ENCODE measurements around the gene C10orf90.

The C10orf90 gene

GRCh38 chr10:126634347-126634746 is 36.1 kb downstream of the C10orf90 start:
- DNase-seq = no peak

- DNase-seq = no peak
These were observed 37.8 kb downstream of the C10orf90 start for GRCh38 chr10:126632705-126633104.

DNA sequence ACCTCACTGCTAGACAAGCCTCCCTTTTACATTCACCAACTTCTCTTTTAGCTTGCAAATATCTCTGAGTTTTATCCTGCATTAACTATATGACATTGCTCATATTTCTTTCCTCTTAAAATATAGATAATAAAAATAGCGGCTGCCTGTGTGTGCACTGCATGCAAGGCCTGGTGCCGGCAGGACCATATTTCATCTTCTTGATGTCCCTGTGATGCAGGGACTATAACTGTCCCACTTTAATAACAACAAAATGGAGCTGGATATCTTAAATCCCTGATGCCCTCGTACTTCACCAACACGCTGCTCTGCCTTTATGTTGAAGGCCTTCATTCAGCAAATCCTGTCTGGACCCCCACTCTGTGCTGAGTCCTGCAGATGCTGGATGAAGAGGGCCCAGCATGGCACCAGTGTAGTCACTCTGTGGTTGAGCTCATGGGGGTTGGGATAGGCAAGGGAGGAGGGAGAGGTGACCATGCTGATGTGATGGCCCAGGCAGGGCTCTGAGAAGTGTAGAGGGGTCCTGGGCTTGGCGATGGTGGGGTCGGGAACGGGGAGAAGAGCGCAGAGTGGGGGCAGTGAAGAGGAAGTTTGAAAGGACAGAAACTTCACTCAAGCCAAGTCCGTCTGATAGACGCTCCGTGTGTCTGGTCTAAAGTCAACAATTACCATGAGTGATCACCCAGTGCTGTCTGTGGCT is 40.4 kb downstream of the C10orf90 start:
- DNase-seq = no peak

- no peak for DNase-seq
These were observed 41.7 kb downstream of the C10orf90 start for GRCh38 chr10:126628746-126629145.

DNA sequence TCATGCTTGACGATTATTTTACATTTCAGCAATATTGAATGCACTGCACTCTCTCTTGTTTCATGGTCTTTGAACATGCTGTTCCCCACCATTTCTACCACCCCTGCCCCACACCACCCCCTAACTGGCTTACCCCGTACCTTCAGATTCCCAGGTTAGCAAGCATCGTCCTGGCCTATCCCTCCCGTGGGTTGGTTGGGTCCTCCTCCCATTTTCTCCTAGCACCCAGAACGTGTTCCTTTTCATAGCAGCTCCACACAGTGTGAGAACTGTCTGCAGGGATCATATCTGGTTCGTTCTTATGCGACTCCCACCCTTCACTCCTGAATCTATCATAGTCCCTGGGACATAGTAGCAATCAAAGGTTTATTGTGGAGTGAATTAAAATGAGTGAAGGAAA is 48.6 kb downstream of the C10orf90 start:
- no peak for DNase-seq

DNA sequence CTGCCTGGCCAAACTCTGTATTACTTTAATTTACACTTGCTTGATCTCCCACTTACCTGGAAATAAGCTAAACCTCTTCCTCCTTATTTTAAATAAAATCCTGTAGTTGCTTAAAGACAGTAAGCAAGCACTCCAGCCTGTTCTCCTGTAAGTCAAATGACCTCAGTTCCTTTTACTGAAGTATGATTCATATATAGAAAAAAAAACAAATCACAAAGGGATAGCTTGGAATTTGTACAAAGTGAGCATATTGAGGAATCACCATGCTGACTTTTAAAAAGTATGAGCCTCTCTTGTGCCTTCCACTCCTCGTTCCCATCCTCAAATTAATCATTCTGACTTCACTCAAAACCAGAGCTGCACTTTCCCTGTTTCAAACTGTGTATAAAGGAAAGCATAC is 52.0 kb downstream of the C10orf90 start:
- DNase-seq = no peak

DNA sequence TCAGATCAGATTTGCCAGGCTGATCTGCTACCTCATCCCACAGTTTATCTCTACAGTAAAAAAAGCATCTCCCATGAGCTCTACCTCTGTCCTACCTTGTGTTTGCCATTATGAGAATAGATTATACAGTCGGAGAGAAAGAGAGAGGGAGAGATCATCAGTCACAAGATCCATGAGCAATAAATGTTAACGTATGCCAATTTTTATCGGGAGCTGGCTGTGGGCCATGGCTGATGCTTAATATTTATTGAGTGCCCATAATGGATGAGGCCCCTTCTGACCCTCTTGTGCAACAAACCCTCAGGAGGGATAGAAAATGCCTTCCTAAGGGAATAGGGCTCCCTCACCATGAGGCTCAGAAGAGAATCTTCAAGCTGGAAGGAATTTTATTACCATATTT is 52.8 kb downstream of the C10orf90 start:
- DNase-seq = no peak

DNA sequence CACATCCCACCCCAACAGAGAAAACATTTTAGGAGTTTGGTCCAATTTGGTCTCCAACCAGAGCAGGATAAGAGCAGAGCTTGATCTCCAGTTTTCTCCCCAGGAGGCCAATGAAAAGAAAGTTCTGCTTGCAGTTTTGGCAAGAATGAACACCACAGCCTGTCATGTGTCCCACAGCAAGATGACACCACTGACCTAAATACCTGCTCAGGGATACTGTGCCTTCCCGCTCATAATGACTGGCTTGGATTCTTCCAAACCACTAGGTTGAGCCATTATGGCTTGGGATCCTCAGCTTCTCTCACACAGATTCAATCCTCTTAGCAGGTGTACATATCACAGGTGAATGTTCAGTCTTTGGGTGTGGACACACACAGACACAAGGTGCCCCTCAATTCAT is 53.3 kb downstream of the C10orf90 start:
- no peak for DNase-seq

- DNase-seq = no peak
These were observed 53.8 kb downstream of the C10orf90 start for GRCh38 chr10:126616737-126617136.

DNA sequence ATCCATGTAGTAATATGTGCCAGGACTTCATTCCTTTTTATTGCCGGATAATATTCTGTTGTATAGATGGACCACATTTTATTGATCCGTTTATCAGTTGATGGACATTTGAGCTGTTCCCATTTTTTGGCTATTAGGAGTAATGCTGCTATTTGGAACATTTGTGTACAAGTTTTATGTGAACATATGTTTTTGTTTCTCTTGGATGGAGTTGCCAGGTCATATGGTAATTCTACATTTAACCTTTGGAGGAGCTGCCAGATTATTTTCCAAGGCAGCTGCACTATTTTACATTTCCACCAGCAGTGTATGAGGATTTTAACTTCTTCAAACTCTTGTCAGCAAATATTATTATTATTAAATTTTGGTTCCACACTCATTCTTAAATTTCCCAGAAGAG is 59.2 kb downstream of the C10orf90 start:
- no peak for DNase-seq

DNA sequence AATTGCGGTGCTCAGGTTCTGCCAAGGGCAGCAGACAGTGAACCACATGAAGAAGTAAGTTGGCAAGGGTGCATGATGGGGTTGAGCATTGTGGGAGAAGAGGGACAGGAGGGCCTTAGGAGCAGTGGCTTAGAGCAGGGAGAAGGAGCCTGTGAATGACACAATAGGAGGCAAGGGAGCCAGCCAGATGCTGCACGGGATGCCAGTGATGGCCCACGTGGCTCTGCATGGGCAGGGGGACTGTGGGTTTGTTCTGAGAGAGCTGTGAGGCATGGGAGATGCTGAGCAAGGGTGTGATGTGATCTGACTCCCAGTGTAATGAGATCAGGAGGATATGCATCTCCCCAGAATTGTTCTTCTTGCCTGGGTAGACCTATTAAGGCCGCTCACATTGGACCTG is 60.9 kb downstream of the C10orf90 start:
- no peak for DNase-seq

GRCh38 chr10:126599949-126600682 is 70.4 kb downstream of the C10orf90 start:
- no peak for DNase-seq

- no peak for DNase-seq
These were observed 72.5 kb downstream of the C10orf90 start for GRCh38 chr10:126598009-126598408.

GRCh38 chr10:126597211-126597610 is 73.3 kb downstream of the C10orf90 start:
- DNase-seq = peak; percentile 4

DNA sequence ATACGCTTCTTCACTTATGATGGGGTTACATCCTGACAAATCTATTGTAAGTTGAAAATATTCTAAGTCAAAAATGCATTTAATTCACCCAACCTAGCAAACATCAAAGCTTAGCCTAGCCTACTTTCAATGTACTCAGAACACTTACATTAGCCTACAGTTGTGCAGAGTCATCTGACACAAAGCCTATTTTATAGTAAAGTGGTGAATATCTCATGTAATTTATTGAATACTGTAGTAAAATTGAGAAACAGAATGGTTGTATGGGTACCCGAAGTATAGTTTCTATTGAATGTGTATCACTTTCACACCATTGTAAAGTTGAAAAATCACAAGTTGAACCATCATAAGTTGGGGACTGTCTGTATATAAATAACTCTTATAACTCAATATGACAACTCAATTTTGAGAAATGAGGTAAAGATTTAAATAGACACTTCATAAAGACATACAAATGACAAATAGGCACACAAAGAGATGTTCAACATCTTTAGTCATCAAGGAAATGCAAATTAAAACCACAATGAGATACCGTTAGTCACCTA is 73.9 kb downstream of the C10orf90 start:
- no peak for DNase-seq

- no peak for DNase-seq
These were observed 75.3 kb downstream of the C10orf90 start for GRCh38 chr10:126595160-126595559.

DNA sequence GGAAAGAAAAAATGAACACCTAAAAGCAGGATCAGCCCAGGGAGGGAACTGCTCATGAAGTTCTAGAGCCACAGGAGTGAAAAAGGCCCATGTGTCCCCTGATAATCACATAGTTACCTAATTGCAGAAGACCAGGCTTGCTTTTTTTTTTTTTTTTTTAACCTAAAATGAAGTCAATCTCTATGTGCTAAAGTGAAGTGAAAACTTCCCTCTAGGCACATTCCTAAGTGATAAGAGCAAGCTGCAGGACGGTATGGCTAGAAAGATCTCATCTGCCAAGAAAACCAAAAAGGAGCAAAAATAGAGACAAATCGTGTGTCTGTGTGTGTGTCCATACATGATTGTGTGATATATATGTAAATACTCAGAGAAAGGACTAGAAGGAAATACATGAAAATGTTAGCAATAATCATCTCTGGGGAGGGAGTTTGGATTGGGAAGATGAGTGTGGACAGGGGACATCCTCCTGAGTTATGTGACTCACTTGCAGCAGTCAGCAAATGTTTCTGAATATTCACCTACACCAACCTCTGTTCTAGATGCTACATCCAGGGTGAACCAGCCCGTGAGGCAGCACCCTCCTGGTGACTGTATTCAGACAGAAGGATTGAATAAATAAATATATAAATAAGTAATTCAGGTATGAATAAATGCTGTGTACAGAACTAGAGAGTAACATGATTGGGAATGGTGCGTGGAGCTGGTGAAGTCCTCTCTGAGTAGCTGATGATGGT is 76.4 kb downstream of the C10orf90 start:
- DNase-seq = no peak

DNA sequence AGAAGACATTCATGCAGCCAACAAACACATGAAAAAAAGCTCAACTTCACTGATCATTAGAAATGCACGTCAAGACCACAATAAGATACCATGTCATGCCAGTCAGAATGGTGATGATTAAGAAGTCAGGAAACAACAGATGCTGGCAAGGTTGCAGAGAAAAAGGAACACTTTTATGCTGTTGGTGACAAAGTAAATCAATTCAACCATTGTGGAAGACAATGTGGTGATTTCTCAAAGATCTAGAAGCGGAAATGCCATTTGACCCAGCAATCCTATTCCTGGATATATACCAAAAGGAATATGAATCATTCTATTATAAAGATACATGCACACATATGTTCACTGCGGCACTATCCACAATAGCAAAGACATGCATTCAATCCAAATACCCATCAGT is 77.6 kb downstream of the C10orf90 start:
- DNase-seq = no peak

DNA sequence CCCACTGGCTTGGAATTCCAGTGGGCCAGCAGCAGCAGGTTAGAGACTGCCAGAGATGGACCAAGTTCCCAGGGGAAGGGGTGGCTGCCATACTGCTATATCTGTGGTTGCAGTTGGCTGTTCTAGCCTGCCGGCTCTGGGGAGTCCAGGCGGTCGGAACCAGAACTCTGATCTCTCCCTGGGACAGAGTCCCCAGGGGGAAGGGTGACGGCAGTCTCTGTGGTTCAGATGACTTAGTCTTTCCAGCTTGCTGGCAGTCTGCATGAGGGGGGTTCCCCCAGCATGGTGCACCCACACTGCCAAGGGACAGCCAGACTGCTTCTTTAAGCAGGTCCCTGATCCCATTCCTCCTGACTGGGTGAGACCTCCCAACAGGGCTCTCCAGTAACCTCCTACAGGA is 82.5 kb downstream of the C10orf90 start:
- no peak for DNase-seq

- no peak for DNase-seq
These were observed 83.6 kb downstream of the C10orf90 start for GRCh38 chr10:126586878-126587277.

DNA sequence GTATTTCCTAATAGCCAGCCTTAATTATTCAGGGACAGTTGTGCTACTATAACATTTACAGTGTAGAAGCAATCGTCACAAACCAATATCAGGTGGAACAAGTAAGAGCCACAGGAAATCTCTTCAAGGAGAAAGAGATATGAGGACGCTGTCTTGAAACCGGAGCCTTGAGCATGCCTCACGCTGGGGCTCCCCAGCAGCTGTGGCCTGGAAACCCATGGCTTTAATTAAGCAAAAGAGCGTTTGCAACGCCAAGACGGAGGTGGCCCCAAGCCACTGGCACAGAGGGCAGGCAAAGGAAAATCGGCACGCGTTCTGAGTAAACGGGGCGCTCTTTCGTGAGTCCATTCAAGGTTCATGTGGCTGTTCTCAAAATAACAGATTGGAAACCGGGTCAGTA is 84.4 kb downstream of the C10orf90 start:
- DNase-seq = no peak

GRCh38 chr10:126585249-126586017 is 85.1 kb downstream of the C10orf90 start:
- no peak for DNase-seq

DNA sequence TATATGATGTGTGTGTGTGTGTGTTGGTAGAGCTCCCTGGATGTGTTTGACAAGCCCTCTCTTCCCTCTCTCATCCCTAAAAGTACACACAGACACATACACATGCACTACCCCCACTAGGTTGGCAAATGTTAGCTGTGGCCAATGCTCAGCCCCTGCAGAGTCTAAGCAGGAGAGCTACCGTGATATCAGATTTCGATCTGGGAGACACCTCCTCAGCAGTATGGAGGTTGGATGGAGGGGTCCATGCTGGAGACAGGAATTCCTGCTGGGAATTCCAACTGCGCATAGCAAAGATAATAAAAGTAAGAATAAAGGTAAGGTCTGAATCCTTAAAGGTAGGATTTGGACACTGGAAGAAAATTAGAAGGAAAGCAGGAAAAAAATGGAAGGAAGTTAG is 85.7 kb downstream of the C10orf90 start:
- peak; percentile 14 for DNase-seq

Measured in NCI-H2171 treated with DMSO at 0.1 percent for 48 hours (cell line).